Stimulated activated CD8-positive, alpha-beta memory T cell treated with anti-CD3 and anti-CD28 coated beads, Interleukin-7, amount 100 ng/mL, for 4 hours (primary cell): ENCODE measurements around the gene RBBP7.

Source experiments
- DNase-seq, 2 donors: peaks; one replicate each; pipeline ENCODE4 v3.0.0-alpha.2; 2020; ENCODE audit warnings: low read depth in 2 of 2

RBBP7 gene

GRCh38 chrX:16867947-16868346, 2.2 kb downstream of the RBBP7 start:
- DNase-seq, result no peak

- no peak for DNase-seq
These were observed 7.3 kb downstream of the RBBP7 start for GRCh38 chrX:16862829-16863228.

- DNase-seq, result no peak
These were observed 13.4 kb downstream of the RBBP7 start for GRCh38 chrX:16856744-16857143.

- peak in 1 of 2 donors; percentile 13 for DNase-seq
These were observed 14.1 kb downstream of the RBBP7 start for GRCh38 chrX:16856076-16856404.

GRCh38 chrX:16855363-16856075, 14.6 kb downstream of the RBBP7 start:
- DNase-seq, result no peak

GRCh38 chrX:16853537-16853936, 16.6 kb downstream of the RBBP7 start:
- DNase-seq, result no peak

GRCh38 chrX:16852617-16853179, 17.5 kb downstream of the RBBP7 start:
- DNase-seq, result no peak

- DNase-seq, result no peak
These were observed 18.3 kb downstream of the RBBP7 start for GRCh38 chrX:16851827-16852226.

GRCh38 chrX:16851421-16851820, 18.7 kb downstream of the RBBP7 start:
- no peak for DNase-seq

- DNase-seq, result no peak
These were observed 21.6 kb downstream of the RBBP7 start for GRCh38 chrX:16848541-16848940.

GRCh38 chrX:16845686-16846085, 24.5 kb downstream of the RBBP7 start:
- no peak for DNase-seq

GRCh38 chrX:16843208-16843909, 26.8 kb downstream of the RBBP7 start:
- no peak for DNase-seq

- DNase-seq, result no peak
These were observed 27.5 kb downstream of the RBBP7 start for GRCh38 chrX:16842684-16843083.

GRCh38 chrX:16839852-16840460, 30.2 kb downstream of the RBBP7 start:
- no peak for DNase-seq

- DNase-seq, result no peak
These were observed 30.8 kb downstream of the RBBP7 start for GRCh38 chrX:16839219-16839851.

GRCh38 chrX:16838202-16839066, 31.7 kb downstream of the RBBP7 start:
- no peak for DNase-seq

GRCh38 chrX:16836371-16836770, 33.8 kb downstream of the RBBP7 start:
- DNase-seq, result no peak

GRCh38 chrX:16834806-16835205, 35.4 kb downstream of the RBBP7 start:
- DNase-seq, result no peak

GRCh38 chrX:16832301-16832700, 37.9 kb downstream of the RBBP7 start:
- DNase-seq, result no peak

- no peak for DNase-seq
These were observed 41.8 kb downstream of the RBBP7 start for GRCh38 chrX:16828124-16828908.

GRCh38 chrX:16827225-16827624, 42.9 kb downstream of the RBBP7 start:
- no peak for DNase-seq
